ENCODE measurements around the gene HOXA7.

The HOXA7 gene

DNA sequence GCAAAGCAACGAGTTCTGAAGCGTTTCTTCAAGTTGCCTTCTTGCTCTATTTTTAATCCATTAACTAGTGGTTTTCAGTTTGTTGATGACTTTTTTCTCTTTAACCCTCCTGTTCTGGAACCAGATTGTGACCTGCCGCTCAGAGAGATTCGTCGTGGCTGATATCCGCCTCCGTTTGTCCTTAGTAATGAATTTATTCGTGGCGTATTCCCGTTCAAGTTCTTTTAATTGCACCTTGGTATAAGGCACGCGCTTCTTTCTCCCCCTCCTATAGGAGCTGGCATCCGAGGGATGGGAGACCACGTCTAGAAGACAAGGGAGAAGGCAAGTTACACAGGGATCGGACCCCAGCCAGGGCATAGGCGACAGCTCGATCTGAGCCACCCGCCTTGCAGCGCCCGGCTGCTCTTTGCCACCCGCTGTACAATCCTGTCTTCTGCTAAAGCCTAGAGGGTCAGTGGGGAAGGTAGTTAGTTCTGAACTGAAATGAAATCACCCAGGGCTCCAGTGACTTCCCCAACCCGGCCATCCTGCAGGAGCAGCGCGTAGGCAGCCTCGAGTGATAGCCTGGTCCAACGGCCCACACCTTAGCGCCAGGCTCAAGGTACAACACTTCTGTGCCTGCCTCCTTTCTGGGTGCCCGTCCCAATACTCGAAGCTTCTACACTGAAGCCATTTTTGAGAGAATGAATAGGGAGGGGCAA lies 41.8 kb upstream of the HOXA7 start:
- H3K4me3 Mint-ChIP-seq: no peak overlapping the region
- peak overlapping the region; percentile 9 for H3K27ac Mint-ChIP-seq
- no peaks in the 10 kb centered on the region for H3K4me1 Mint-ChIP-seq (ENCODE audit: low read depth)
- DNase-seq (ENCODE audit: low spot score): no peak
- no peaks in the 10 kb centered on the region for H3K9me3 Mint-ChIP-seq
- peaks cover 85% of the 10 kb centered on the region for H3K27me3 Mint-ChIP-seq (ENCODE audit: low read depth)
- peaks cover 2% of the 10 kb centered on the region for H3K36me3 Mint-ChIP-seq (ENCODE audit: low read depth)

DNA sequence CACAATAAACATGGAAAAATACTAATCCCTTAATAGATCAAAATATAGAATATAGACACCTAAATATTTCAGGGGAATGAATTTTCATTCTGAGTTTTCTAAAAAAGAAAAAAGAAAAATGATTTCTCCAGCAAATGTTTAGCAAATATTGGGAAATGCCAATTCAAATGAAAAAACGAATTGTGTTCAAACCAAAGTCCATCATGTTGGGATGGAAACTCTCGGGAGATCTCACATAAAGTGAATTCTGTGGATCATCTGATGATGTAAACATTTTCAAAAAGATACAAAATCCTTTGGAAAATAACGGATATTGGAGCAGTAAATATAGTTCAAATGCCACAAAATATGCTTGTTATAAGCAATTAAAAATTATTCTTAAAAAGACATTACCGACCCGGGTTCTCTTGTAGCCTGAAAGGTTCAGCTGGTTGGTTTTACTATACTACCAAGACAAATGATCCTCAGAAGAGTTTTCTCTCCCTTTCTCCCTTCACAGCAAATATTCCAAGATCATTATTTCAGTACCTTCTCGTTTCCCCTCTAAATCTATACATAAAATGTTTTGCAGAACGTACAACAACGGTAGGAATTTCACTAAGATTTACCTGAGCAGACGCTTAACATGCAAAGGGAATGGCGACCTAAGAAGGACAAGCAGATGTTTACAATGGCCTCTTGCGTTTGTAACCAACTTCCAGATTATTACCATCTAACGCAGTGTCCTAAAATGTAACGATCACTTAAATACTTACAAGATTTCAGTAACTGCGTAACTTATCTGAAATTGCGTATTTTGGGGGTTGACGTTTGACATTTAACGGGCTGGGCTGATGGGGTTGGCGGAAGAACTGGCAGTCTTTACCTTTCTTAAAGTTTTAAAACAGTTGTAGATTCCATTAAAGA lies 40.9 kb upstream of the HOXA7 start:
- Mint-ChIP-seq H3K4me3 (no peak overlapping the region), H3K27ac (no peak overlapping the region), H3K4me1 (ENCODE audit: low read depth) (no peaks in the 10 kb centered on the region), H3K27me3 (ENCODE audit: low read depth) (peaks cover 82% of the 10 kb centered on the region), H3K9me3 (no peaks in the 10 kb centered on the region), H3K36me3 (ENCODE audit: low read depth) (peaks cover 2% of the 10 kb centered on the region)
- DNase-seq (ENCODE audit: low spot score): no peak

DNA sequence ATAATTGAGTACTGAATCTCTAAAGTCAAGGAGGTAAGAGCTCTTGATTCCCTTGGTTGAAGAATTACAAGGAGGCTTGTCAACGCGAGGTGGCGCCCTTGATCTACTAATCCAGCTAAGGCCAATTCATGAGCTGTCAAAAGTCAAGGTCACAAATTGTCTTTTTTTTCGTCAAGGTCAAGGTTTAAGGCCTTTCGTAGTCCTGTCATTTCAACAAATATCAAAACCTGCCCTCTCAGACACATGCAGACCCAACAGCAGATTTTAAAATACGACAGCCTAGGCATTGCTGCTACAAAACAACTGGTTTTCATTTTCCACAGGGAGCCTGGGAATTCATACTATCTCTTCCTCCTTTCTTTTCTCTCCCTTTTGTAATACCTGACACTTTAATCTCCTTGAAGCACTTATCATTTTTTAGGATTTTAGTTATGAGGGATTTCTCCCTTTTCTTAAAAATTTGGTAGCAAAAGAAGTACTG lies 39.9 kb upstream of the HOXA7 start:
- no peaks in the 10 kb centered on the region for H3K9me3 Mint-ChIP-seq
- H3K36me3 Mint-ChIP-seq (ENCODE audit: low read depth): peaks cover 2% of the 10 kb centered on the region
- peaks cover 81% of the 10 kb centered on the region for H3K27me3 Mint-ChIP-seq (ENCODE audit: low read depth)
- H3K4me3 Mint-ChIP-seq: no peak overlapping the region
- peak; percentile 47 for DNase-seq (ENCODE audit: low spot score)
- no peak overlapping the region for H3K27ac Mint-ChIP-seq
- H3K4me1 Mint-ChIP-seq (ENCODE audit: low read depth): no peaks in the 10 kb centered on the region

DNA sequence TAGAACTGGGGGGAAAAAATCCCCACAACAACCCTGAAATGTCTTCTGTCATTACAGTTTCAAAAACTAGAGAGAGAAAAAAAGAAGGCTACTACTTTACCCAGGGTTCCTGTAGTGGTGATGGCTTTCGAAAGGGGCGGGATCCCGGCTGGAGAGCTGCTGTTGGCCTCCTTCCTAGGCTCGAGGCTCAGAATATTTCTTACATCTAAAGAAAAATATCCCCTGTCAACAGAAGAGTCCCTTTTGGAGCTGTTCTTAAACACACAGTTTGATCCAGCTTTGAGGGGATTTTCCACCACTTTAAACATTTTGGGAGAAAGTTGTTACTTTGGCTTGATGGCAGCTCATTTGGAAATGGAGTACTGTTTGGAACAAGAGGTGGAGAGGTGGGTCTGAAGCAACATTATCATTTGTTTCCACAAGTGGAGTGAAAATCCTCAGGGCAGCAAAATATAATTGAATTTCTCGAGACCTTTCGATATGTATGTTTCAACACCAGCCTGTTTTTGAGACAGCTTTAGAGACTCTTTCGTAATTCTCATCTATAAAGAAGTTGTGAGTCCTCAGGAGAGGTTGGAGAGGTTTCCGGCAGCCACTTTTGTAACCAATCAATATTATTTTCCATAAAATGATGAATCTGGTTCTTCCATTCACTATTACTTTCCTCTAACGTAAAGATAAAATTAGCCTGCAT lies 38.4 kb upstream of the HOXA7 start:
- Mint-ChIP-seq H3K36me3 (ENCODE audit: low read depth) (no peaks in the 10 kb centered on the region), H3K27me3 (ENCODE audit: low read depth) (peaks cover 84% of the 10 kb centered on the region), H3K9me3 (no peaks in the 10 kb centered on the region), H3K4me3 (no peak overlapping the region), H3K27ac (no peak overlapping the region), H3K4me1 (ENCODE audit: low read depth) (no peaks in the 10 kb centered on the region)
- no peak for DNase-seq (ENCODE audit: low spot score)

DNA sequence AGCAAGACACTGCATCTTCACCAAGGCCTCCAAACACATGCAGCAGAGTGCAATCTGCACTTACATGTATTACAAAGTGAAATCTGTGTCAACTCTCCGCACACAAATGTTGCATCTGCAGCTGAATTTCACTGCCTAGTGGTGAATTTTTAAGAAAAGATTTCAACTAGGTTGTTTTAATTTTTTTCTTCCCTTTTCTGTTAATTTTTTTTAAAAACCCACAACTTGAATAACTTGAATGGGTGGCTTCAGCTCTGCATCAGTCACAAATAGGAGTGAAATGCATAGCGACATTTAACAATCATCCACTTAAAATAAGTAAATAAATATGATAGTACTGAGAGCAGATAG lies 37.5 kb upstream of the HOXA7 start:
- Mint-ChIP-seq H3K9me3 (no peaks in the 10 kb centered on the region), H3K27me3 (ENCODE audit: low read depth) (peaks cover 89% of the 10 kb centered on the region), H3K4me3 (no peak overlapping the region), H3K27ac (no peak overlapping the region), H3K4me1 (ENCODE audit: low read depth) (no peaks in the 10 kb centered on the region), H3K36me3 (ENCODE audit: low read depth) (no peaks in the 10 kb centered on the region)
- DNase-seq (ENCODE audit: low spot score): no peak

DNA sequence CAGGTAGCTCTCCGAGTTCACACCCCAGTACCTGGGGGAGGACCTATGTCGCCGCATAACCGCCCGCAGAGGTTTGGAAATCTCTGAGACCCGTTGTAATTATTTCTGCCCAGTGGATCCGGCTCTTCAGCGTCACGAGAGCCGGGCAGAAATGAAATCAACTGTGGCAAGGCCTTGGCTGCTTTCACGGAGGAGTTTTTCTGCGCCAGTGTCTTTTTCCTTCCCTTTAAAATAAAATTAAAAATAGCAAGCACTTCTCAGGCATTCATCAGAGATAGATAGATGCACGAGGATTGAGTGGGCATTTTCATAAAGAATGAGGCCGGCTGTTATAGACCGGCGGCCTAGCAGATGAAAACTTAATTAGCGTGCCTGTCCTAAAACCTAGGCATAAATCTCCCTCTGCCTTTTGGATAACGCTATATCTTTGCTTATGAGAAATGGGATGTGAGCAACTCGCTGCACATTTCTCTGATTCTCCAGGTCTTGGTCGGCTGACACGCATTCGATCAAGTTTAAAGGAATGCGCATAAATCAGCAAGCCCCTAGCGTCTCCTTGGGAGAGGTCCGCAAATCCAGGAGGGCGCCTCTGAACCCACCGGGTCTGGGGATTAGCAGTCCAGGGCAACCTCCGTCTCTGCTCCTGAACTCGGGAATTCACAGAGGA lies 37.0 kb upstream of the HOXA7 start:
- peak overlapping the region; percentile 49 for H3K27ac Mint-ChIP-seq
- no peak for DNase-seq (ENCODE audit: low spot score)
- peaks cover 89% of the 10 kb centered on the region for H3K27me3 Mint-ChIP-seq (ENCODE audit: low read depth)
- H3K4me3 Mint-ChIP-seq: no peak overlapping the region
- H3K36me3 Mint-ChIP-seq (ENCODE audit: low read depth): peaks cover 2% of the 10 kb centered on the region
- H3K4me1 Mint-ChIP-seq (ENCODE audit: low read depth): peaks cover 4% of the 10 kb centered on the region
- no peaks in the 10 kb centered on the region for H3K9me3 Mint-ChIP-seq

DNA sequence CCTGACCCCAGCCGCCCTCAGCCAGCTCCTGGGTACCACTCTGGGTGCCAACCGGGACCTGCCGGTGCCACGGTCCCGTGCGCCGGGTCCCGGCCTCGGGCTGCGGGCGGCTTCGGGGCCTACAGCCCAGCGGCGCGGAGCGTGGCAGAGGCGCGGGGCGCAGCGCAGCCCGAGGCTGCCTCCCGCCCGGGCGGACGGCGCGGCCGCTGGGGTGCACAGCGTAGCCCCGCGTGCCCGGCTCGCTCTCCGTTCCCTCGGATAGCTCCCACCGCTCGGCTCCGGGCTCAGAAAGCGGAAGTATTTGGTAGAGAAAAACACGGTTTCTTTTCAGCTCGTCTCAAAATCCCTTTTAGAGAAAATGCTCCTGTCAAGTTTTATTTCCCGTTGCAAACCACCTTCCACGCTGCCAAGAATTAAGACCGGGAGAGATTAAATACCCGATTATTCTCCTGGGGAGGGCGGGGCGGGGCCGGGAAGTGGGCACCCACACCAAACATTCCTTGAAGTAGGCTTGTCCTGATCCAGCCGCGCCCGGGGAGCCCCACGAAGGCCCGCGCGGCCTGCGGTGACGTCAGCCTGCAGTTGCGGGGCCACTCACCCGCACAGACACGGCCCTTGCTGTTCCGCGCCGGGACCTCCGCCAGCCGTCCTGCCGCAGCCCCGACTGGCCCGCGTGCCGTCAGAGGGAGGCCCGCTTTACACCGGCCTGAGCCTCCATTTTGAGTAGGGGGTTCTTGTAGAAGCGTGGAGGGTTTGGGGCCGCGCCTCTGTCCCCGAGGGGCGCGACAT lies 36.3 kb upstream of the HOXA7 start:
- no peak overlapping the region for H3K27ac Mint-ChIP-seq

DNA sequence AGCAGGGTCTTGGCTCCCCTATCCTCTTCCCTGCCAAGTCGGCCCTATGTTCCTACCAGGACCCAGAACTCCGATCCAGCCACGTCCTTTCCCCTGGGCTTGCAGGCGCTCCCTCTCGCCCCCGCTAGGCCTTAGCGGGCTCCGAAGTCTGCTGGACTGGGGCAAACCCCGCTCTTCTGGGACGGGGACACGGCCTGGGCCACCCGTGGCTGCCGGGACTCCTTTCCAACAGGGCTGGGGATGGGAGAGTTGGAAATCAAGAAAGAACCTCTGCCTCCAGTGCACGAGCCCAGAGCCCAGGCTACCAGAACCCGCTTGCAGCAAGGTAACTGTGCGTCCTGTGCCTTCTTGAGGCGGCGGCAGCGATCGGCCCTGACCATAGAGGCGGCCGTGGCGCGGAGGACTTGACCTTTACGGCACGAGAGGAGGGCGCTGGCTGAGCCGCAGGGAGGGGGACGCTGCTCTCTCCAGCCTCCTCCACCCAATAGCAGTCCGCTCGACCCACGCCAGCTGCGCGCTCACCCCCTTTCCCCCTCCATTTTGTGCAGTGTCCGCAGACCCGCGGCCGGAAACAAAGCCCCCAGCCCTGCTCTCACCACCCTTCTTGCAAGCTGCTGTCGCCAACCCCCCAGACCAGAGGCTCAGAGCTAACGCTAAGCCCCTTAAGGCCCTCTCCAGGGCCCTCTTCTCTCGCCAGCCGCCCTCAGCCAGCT lies 35.5 kb upstream of the HOXA7 start:
- Mint-ChIP-seq H3K27me3 (ENCODE audit: low read depth) (peaks cover 89% of the 10 kb centered on the region), H3K36me3 (ENCODE audit: low read depth) (peaks cover 7% of the 10 kb centered on the region), H3K4me1 (ENCODE audit: low read depth) (peaks cover 12% of the 10 kb centered on the region), H3K9me3 (no peaks in the 10 kb centered on the region), H3K27ac (no peak overlapping the region), H3K4me3 (no peak overlapping the region)
- no peak for DNase-seq (ENCODE audit: low spot score)

More for the DNA sequence above, 36.3 kb upstream of the HOXA7 start:
- DNase-seq (ENCODE audit: low spot score): no peak
- Mint-ChIP-seq H3K4me3 (no peak overlapping the region), H3K9me3 (no peaks in the 10 kb centered on the region), H3K27me3 (ENCODE audit: low read depth) (peaks cover 89% of the 10 kb centered on the region), H3K36me3 (ENCODE audit: low read depth) (peaks cover 7% of the 10 kb centered on the region), H3K4me1 (ENCODE audit: low read depth) (peaks cover 9% of the 10 kb centered on the region)

DNA sequence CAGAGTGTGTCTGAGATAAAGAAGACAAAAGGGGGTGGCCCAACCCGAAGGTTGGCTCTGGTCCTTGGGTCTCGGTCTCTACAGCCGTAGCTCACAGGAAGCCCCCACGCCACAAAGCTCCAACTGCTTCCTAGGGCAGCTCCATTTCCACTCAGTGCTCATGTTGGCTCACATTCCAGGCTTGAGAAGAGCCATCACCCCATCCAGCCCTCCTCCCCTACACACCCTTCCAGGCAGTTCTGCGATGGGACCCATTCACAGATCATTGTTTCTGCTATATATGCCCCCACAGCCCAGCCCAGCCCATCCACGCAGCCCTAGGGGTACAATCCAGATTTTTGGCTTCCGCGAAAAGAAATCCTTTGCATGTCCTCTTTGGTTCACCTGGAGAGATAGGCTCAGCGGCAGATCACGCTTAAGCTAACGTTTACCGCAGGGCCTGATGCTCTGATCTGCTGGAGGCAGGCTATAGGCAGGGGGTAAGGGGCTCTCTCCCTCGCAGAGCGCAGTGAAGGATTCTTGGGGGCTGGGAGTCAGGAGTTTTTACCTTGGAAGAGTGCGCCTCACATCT lies 34.8 kb upstream of the HOXA7 start:
- H3K27me3 Mint-ChIP-seq (ENCODE audit: low read depth): peaks cover 89% of the 10 kb centered on the region
- H3K36me3 Mint-ChIP-seq (ENCODE audit: low read depth): peaks cover 7% of the 10 kb centered on the region
- H3K4me1 Mint-ChIP-seq (ENCODE audit: low read depth): peaks cover 12% of the 10 kb centered on the region
- no peak overlapping the region for H3K4me3 Mint-ChIP-seq
- DNase-seq (ENCODE audit: low spot score): no peak
- H3K9me3 Mint-ChIP-seq: no peaks in the 10 kb centered on the region
- peak overlapping the region; percentile 31 for H3K27ac Mint-ChIP-seq

DNA sequence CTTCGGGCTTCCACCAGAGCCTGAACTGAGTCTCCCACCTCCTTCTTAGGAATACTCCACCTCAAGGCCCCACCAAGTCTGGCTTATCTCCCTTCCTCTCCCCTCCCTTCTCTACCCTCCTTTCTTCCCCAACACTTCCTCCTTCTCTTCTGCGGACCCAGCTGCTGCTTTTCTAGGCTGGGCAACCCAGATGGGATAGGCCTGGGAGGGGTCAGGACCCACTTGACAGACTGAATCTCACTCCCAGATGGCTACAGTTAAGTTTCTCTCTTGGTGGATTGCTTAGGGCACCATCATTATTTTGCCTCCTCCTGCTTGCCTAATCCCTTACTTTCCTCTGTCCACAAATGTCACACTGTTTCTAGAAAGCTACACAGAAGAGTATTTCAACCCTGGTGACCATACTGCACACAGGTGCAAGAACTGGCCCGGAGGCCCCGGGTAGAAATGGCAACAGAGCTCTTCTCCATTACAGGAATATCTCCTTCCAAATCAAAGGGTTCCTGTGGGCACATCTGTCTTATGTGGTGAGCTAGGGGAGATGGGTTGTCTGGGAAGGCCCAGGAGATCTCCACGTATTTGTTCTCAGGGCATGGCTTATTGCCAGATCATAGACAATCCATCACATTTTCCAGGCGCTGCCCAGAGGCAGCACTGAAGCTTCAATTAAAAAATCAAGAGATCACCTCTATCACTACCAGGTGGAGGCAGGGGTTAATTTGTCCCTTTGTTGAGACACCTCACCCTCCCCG lies 33.7 kb upstream of the HOXA7 start:
- DNase-seq (ENCODE audit: low spot score): no peak
- H3K27me3 Mint-ChIP-seq (ENCODE audit: low read depth): peaks cover 95% of the 10 kb centered on the region
- H3K4me3 Mint-ChIP-seq: no peak overlapping the region
- peaks cover 19% of the 10 kb centered on the region for H3K4me1 Mint-ChIP-seq (ENCODE audit: low read depth)
- H3K36me3 Mint-ChIP-seq (ENCODE audit: low read depth): peaks cover 7% of the 10 kb centered on the region
- peaks cover 3% of the 10 kb centered on the region for H3K9me3 Mint-ChIP-seq
- H3K27ac Mint-ChIP-seq: no peak overlapping the region

DNA sequence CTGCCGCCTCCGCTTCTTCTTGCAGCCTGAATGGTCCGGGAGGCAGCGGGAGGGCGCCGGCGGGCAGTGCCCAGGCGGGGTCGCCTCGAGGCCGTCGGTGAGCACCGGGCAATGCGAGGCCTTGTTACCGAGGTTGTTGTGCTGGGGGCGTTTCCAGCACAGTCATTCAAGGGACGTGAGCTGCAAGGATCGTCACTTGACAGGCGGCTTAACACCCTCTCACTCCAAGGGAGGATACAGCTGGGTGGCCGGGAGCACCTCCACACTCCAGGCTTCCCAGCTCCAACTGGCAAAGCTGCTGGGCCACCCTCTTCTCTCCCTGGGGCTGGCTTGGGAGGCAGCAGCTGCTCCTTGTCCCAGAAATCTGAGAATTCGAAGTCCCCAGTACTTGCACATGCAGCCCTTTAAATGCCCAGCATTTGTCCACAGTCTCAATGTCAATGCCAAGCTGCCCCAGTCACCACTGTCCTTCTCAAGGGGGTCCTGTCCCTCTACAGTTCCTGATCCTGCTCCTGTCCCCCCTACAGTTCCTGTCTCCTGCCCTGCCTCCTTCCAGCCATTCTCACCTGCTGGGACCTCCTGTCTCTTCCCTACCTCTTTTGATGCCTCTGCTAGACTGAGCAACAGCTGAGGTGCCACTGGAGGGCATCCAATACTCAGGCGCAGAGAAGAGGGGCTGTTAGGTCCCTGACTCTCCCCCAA lies 33.0 kb upstream of the HOXA7 start:
- H3K9me3 Mint-ChIP-seq: peaks cover 3% of the 10 kb centered on the region
- H3K4me1 Mint-ChIP-seq (ENCODE audit: low read depth): peaks cover 24% of the 10 kb centered on the region
- H3K4me3 Mint-ChIP-seq: no peak overlapping the region
- H3K27ac Mint-ChIP-seq: no peak overlapping the region
- no peak for DNase-seq (ENCODE audit: low spot score)
- peaks cover 94% of the 10 kb centered on the region for H3K27me3 Mint-ChIP-seq (ENCODE audit: low read depth)
- peaks cover 7% of the 10 kb centered on the region for H3K36me3 Mint-ChIP-seq (ENCODE audit: low read depth)
